C4-2B (cell line): ENCODE measurements around the gene STARD10.

Source experiments
- H3K27ac ChIP-seq: fragments of 450-650 bp; 2 replicates; pipeline ENCODE4 v1.5.1; 2017
- ZFX ChIP-seq: fragments of 450-650 bp; IDR thresholded peaks from 2 replicates; pipeline ENCODE4 v1.6.1; 2017
- TF ChIP-seq, protein P1 (sequence below): fragments of 450-650 bp; conservative IDR thresholded peaks from 2 replicates; pipeline ENCODE4 v1.5.1; 2017; ENCODE audit warnings: mild to moderate bottlenecking

Gene STARD10

DNA sequence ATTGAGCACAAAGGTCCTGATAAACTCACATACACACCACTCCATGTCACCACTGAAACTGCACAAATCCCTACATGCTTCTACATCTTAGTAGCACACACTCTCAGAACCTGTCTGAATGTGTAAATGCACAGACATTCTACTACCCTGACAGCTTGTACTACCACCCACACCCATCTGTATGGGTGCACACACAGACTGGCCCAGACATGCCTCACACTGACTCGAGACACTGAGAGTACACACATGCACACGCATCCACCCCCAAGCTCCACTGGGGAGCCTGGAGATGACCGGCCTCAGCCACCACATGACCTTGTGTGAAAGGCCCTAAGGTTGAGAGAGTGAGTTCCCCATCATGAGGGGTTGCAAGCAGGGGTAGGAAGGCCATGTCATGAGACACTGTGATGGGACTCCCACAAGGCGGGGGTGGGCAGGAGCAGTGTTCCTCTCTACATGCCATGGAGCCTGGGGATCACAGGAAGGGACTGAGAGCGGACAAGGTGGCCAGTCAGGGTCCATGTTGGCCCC is 69.8 kb downstream of the STARD10 start:
- no peak overlapping the region for H3K27ac ChIP-seq

DNA sequence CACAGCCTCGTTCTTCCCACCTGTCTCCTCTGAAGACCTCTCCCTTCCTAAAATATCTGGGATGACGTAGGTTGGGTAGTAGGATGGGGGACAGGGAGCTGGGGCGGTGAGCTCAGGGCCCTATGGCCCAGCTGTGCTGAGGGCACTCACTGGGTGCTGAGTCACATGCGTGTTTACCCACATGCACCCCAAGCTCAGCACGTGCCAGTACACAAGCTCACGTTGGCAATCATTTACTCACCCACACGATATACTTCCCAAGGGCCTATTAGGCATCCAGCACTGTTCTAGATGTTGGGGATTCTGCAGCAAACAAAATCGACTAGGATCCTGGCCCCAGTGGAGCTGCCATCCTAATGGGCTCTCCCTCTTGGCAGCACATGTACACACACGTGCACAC is 70.3 kb downstream of the STARD10 start:
- no peak overlapping the region; the same call in 1 of the 2 replicates for H3K27ac ChIP-seq
- no peak for TF ChIP-seq ZFX
- TF ChIP-seq, protein P1, sequence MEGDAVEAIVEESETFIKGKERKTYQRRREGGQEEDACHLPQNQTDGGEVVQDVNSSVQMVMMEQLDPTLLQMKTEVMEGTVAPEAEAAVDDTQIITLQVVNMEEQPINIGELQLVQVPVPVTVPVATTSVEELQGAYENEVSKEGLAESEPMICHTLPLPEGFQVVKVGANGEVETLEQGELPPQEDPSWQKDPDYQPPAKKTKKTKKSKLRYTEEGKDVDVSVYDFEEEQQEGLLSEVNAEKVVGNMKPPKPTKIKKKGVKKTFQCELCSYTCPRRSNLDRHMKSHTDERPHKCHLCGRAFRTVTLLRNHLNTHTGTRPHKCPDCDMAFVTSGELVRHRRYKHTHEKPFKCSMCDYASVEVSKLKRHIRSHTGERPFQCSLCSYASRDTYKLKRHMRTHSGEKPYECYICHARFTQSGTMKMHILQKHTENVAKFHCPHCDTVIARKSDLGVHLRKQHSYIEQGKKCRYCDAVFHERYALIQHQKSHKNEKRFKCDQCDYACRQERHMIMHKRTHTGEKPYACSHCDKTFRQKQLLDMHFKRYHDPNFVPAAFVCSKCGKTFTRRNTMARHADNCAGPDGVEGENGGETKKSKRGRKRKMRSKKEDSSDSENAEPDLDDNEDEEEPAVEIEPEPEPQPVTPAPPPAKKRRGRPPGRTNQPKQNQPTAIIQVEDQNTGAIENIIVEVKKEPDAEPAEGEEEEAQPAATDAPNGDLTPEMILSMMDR = no peak

More for the DNA sequence above, 69.8 kb downstream of the STARD10 start:
- TF ChIP-seq, protein P1 = no peak
- TF ChIP-seq ZFX = no peak

GRCh38 chr11:72722050-72722748 is 71.6 kb downstream of the STARD10 start:
- TF ChIP-seq ZFX = no peak
- TF ChIP-seq, protein P1 = no peak

DNA sequence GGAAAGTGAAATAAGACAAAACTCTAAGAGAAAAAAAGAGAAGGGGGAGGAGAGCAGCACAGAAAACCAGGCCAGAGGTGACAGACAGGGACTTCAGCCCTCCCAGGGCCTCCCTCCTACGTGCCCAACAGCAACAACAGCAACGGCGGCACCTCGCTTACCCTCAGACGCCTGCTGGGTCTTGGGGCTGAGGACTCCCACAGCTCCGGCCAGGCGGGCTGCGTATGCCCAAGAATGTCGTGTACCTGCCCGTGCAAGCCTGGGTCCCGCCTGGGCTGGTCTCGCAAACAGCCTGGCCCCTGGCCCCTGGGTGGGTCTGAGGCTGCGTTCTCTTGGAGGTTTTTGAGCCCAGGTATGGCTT is 72.2 kb downstream of the STARD10 start:
- peak overlapping the region; percentile 87 for H3K27ac ChIP-seq
- TF ChIP-seq, protein P1 = no peak
- TF ChIP-seq ZFX = no peak

More at GRCh38 chr11:72722050-72722748, 71.6 kb downstream of the STARD10 start:
- peak overlapping the region; percentile 87 for H3K27ac ChIP-seq

- TF ChIP-seq ZFX = no peak
- TF ChIP-seq, protein P1 = no peak
- H3K27ac ChIP-seq = peak overlapping the region; percentile 87
Observed at GRCh38 chr11:72721276-72721675, 72.6 kb downstream of the STARD10 start.

- TF ChIP-seq, protein P1 = no peak
- no peak for TF ChIP-seq ZFX
- peak overlapping the region; percentile 87 for H3K27ac ChIP-seq
Observed at GRCh38 chr11:72720784-72721183, 73.1 kb downstream of the STARD10 start.

- TF ChIP-seq, protein P1 = no peak
- TF ChIP-seq ZFX = no peak
- H3K27ac ChIP-seq = no peak overlapping the region; the same call in 1 of the 2 replicates
Observed at GRCh38 chr11:72720047-72720446, 73.8 kb downstream of the STARD10 start.
